Progenitor cell of endocrine pancreas (in vitro differentiated cells): ENCODE measurements around the gene MICOS13. TPM values are rescaled to one million over a fixed set of nuclear protein-coding genes. Genes with fewer than 3 reads are reported as not detected.
A peak's percentile ranks its signal among the peaks of the same experiment; 100 is the strongest.

Experiments
- DNase-seq: peaks from one replicate; pipeline ENCODE4 v3.0.0; 2021; ENCODE audit warnings: low spot score; ENCODE audit not compliant: unreplicated experiment
- H3K27ac Mint-ChIP-seq: 2 replicates; pipeline ENCODE4 v1.8.0; 2021; ENCODE audit warnings: mild to moderate bottlenecking, moderate library complexity, mixed read lengths
- H3K27me3 Mint-ChIP-seq: 2 replicates; pipeline ENCODE4 v1.8.0; 2021; ENCODE audit warnings: mixed read lengths
- H3K36me3 Mint-ChIP-seq: 2 replicates; pipeline ENCODE4 v1.8.0; 2022; ENCODE audit warnings: mixed read lengths; ENCODE audit not compliant: insufficient read depth
- H3K4me1 Mint-ChIP-seq: 2 replicates; pipeline ENCODE4 v1.8.0; 2021; ENCODE audit warnings: low read depth, mixed read lengths
- H3K4me3 Mint-ChIP-seq: 2 replicates; pipeline ENCODE4 v1.8.0; 2021; ENCODE audit warnings: low read depth, mild to moderate bottlenecking, moderate library complexity, mixed read lengths
- H3K9me3 Mint-ChIP-seq: 2 replicates; pipeline ENCODE4 v1.8.0; 2021; ENCODE audit warnings: low read depth, mixed read lengths
- CTCF ChIP-seq: fragments of 200-600 bp; sonication (generic); IDR thresholded peaks from one replicate; pipeline ENCODE4 v1.5.0; 2021; ENCODE audit warnings: antibody characterized with exemption, mild to moderate bottlenecking; ENCODE audit not compliant: unreplicated experiment
- total RNA-seq: library from RNA; stranded (reverse); gene quantifications from 2 replicates; pipeline ENCODE4 v1.2.1, GENCODE V29; 2021

MICOS13 gene
- total RNA-seq, 1 donor from 2014 or later = 29.7 TPM

GRCh38 chr19:5697890-5698634, 17.7 kb upstream of the MICOS13 start:
- peaks cover 16% of the 10 kb centered on the region for H3K36me3 Mint-ChIP-seq
- H3K9me3 Mint-ChIP-seq = no peaks in the 10 kb centered on the region

DNA sequence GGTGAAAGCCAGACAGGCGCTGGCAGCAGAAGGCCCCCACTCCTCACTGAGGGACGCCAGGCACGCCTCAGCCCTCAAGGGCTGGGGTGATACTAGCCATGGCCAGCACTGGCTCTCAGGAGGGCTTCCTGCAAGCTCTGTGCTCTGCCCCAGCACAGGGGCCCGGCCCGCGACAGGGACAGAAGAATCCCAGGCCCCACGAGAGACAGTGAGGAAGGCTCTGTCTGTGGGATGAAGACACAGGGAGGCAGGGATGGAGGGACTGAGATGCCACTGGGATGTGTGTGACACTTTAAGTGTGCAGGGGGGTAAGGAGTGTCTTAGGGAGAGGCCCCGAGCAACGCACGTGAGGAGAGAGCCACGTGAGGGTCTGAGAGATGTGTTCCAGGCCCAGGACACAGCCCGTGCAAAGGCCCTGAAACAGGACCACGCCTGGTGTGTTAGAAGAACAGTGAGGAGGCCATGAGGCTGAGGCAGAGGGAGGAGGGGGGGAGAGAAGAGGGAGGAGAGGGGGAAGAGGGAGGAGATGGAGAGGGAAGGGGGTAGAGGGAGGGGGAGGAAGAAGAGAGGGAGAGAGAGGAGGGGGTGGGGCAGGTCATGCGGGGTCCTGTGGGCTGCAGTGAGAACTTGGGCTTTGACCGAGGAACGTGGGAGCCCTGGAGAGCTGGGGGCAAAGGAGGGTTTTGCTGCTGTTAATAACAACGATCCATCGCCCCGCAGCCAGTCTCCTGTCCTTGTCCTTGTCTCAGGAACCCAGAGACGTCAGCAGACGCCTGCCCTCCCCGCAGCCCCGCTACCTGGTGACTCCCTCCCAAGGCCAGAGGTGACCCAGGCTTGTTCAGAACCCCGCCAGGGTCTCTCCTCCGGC, 16.9 kb upstream of the MICOS13 start:
- TF ChIP-seq CTCF = no peak
- Mint-ChIP-seq H3K4me1 (no peaks in the 10 kb centered on the region), H3K27me3 (no peaks in the 10 kb centered on the region), H3K4me3 (no peak overlapping the region), H3K9me3 (no peaks in the 10 kb centered on the region), H3K36me3 (peaks cover 16% of the 10 kb centered on the region), H3K27ac (peak overlapping the region; percentile 79)
- no peak for DNase-seq

More at GRCh38 chr19:5697890-5698634, 17.7 kb upstream of the MICOS13 start:
- Mint-ChIP-seq H3K4me3 (no peak overlapping the region), H3K27me3 (no peaks in the 10 kb centered on the region), H3K27ac (no peak overlapping the region), H3K4me1 (no peaks in the 10 kb centered on the region)
- TF ChIP-seq CTCF = no peak
- DNase-seq = no peak

- H3K27me3 Mint-ChIP-seq = no peaks in the 10 kb centered on the region
- no peak for DNase-seq
- peaks cover 13% of the 10 kb centered on the region for H3K36me3 Mint-ChIP-seq
- H3K4me1 Mint-ChIP-seq = peaks cover 2% of the 10 kb centered on the region
- TF ChIP-seq CTCF = no peak
- peak overlapping the region; percentile 79 for H3K27ac Mint-ChIP-seq
- H3K9me3 Mint-ChIP-seq = no peaks in the 10 kb centered on the region
- H3K4me3 Mint-ChIP-seq = no peak overlapping the region
Measured at GRCh38 chr19:5696196-5697021, 16.1 kb upstream of the MICOS13 start.

DNA sequence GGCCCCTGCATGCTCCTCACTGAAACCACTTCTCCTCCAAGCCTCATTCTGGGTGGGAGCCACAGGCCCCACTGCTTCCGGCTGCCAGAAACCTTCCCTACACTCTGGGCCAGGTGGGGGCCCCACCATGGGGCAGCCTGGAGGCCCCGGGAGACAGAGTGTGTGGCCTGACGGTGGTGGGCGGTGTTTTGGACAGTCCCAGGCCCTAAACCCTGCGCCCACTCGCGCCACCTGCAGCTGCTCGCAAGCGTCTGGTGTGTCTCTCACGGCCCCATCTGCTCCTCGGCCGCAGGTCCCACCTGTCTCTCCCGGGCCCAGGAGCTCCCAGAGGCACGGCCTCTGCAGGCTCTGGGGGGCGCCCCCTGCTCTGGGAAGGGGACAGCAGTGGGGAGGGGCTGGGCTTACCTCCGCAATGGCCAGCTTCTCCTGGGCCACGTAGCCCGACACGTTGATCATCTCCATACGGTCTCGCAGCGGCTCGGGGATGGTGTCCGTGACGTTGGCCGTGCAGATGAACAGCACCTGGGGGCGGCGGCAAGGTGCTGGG, 15.4 kb upstream of the MICOS13 start:
- no peaks in the 10 kb centered on the region for H3K27me3 Mint-ChIP-seq
- no peak for DNase-seq
- peaks cover 5% of the 10 kb centered on the region for H3K4me1 Mint-ChIP-seq
- H3K4me3 Mint-ChIP-seq = no peak overlapping the region
- no peak overlapping the region for H3K27ac Mint-ChIP-seq
- peaks cover 8% of the 10 kb centered on the region for H3K36me3 Mint-ChIP-seq
- no peak for TF ChIP-seq CTCF
- H3K9me3 Mint-ChIP-seq = no peaks in the 10 kb centered on the region
